Nucleus accumbens (tissue), 56 donors: ENCODE results near the gene NPAS3.

Source experiments
- DNase-seq, 56 donors: peaks; one replicate each; lab custom pipeline; 2025; lab: John Stamatoyannopoulos, UW

The NPAS3 gene

DNA sequence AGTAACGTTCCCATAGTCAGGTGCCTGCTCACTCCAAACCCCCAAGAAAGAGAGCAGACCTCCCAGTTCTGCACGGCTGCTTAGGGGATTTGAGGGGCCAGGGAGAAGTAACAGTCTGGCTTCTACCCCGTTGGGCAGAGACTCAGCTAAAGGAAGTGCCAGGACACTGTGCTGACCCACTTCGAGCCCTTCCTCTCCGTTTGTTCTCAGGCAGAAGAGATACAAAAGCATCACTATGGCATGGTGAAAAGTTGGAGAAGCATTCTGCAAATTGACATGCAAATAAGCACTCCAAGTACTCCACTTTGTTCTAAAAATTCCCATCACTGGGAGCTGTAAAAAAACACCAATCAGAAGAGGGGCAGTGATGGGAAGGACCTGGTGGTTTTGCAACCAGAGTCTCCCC is 773.1 kb downstream of the NPAS3 start:
- peak in 41 of 56 donors; percentile 9 to 86 (median 37) for DNase-seq

DNA sequence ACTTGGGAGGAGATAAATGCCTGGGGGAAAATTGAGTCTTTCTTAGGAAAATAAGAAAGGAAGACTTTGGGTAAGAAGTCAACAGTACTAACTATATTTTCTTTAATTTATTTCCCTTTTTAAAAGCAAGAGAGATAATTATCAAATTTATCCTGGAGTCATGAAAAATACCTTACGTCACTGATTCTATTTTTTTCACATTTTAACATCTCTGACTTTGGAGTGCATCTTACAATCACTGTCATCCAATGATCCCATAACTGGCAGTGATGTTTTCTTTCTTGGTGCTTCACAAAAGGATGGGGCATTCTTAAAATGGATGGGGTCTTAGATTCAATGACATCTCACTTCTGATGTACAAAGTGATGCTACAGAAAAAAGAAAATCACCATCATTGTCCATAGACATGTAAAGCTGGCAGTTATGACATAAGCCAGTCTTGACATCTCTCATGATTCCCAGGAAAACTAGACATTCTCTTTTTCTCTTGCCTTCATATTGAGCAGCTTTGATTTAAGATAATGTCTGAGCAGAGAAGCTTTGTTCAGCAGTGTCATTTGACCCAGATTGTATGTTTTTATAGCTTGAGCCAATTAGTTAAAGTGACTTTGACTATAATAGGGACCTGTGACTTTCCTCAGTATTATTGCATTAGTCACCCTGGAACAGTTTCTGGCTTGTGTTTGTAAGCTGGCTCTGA is 776.0 kb downstream of the NPAS3 start:
- DNase-seq, result no peak

DNA sequence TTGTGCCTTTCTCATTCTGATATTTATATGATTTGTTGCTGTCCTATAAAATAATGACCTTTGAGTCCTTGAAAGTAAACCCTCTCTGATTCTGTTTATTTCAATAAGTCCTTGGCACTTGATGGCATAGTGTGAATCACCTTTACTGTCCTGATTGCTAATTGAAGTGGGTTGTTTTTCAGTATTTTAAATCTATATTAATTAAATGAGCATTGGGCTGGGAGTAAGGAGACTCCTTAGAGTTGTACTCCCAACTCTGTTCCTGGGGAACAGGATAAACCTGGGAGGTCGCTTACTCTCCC is 776.5 kb downstream of the NPAS3 start:
- DNase-seq, result no peak

DNA sequence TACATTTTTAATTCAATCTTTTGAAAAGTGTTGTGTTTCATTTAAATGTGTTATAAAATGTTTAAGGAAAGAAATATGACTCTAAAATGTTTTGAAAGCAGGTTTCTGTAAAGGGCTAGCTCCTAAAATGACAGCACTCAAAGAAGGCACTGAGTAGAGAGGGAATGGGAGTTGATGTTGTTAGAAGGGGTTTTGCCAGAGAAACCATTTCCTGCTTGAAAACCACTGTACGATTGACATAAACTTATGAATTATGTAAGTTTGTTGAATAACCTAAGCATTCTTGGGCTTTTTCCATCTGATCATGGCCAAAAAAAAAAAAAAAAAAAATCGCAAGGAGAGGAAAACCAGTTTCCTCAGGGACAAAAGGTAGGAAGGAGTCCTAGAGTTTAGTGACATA is 778.2 kb downstream of the NPAS3 start:
- no peak for DNase-seq

DNA sequence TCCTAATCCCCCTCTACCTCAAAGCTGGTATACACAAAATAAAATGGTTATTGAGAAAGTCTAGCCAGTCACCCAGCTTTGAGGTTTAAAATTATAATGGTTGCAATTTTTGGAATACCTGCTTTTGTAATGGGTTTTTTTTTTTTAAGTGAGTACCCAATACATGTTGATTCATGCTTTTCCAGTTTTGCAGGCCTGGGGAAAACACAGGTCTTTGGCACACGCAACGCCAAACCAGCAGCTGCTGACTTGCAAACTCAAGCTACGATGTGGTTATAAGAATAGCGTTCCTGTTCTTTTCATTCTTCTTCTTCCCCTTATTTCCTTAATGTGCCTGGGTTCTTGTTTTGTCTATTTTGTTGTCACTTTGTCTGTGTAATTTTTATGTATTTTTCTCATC is 779.2 kb downstream of the NPAS3 start:
- DNase-seq, result no peak

DNA sequence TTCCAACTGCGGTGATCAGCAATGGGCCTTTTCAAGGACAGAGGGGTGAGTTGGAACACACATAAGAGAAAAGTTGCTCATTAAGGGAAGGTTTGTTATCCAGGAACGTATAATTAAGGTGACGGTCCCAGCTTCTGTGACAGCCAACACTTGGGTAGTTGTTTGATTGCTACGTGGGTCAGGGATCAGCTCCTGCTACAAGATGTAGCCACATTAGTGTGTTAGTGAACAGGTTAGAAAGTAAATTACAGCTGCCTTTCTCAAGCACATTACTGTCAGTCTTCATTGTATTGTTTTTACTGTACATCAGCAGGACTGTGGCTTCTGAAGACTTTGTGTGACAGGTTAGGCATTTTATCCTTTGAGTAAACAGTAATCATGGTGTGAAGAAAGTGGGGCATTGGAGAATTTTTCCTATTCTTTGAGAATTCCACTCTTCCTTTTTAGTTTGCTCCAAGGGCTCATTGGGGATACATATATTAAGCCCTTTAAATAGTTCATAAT is 781.7 kb downstream of the NPAS3 start:
- DNase-seq, result no peak

DNA sequence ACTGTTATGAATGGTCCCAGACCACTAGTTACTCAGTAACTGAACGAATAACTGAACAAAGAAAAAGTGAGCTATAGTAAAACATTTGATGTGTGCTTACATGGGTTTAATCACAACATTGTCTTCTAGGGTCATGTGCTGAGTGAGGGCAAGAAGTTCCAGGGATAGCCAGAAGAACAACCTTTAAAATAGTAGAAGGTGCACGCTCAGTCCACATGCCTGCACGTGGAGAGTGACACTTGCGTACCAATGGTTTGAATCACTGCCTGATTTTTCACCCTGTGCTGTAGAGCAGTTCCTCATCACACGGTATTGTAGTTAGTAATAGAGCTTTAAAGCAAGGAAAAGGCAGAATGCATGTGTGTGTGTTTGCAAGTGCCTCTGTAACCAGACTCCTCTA is 788.0 kb downstream of the NPAS3 start:
- DNase-seq, result no peak

DNA sequence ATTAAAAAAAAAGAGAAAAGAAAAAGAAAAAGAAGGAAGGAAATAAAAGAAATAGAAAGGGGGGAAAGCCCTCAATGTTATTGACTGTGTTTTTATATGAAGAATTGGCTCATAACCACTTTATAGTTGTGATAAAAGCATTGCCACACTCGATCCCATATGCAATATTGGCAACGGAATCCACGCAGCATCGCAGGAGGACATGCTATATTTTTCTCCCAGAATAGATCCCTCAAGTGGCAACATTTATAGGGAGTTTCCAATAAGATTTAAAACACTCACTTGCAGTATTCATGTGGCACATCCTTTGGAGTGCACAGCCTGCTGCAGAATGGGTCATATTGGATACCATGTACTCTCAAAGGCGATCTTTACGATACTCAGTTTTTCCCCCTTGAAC is 788.9 kb downstream of the NPAS3 start:
- no peak for DNase-seq

DNA sequence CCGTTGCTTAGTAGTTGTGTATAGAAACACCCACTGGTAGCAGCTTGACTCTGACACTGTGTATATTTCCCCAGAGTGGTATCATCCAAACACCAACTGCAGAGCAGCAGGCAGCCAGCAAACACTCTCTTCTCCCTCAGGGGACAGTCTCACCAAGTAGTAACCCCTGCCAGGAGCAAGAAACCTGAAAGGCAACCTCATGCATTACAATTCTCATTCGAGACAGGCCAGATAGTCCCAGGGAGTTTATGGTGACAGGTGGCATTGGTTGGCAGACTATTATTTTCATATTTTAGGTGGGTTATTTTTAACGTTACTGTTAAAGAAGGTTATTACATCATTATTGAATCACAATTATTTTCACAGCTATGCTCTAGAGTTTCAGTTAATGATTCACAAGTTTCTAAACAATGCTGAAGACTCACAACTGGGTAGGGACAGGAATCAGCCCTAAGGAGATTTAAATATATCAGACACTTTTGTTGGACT is 789.4 kb downstream of the NPAS3 start:
- no peak for DNase-seq

DNA sequence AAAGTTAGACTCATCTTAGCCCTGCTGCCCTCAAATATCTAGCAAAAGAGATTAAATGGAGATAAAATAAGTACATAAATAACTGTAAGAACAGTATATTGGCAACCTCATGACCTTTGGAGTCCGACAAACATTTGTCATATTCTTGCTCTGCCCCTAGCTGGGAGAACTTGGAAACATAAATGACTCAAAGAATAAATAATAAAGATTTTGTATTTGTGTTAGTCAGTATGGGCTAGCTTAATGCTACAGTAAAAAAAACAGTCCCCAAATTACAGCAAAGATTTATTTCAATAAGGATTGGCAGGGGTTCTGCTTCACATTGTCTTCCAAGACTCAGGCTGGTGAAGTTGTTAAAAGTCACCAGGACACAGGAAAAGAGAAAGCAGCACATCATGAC is 791.5 kb downstream of the NPAS3 start:
- no peak for DNase-seq

DNA sequence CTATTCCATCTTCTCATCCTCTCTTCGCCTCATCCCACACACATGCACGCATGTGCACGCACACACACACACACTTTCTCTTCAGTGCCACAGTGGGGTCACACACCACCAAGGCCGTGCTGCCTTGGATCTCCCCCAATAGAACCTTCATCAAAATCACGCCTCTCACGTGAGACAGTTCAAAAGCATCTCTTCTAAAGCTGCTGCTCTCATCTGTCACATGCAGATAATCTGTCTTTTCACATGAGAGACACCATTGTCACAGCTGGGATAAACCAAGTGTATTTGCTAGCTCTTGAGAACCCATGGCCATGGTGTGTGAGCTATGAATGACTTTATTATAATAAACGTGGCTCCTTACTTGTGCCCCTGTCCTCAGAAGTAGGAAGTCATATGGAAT is 793.5 kb downstream of the NPAS3 start:
- no peak for DNase-seq

DNA sequence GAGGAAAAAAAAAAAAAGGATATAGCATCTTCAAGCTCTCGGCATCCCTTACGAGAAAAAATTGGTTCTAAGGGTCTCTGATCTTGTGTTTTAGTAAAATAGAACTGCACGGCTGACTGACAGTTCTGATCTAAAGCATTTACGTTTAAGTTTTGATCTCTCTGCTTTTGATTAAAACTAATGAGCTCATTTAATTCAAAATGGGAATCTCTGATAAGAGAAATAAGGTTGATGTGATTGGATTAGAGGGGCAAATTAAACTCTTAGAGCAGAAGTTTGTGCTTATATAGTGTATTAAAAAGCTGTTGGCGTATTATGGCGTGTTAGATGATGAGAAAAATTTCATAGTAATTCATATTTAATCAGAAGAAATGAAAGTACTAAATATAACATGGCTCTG is 794.6 kb downstream of the NPAS3 start:
- no peak for DNase-seq

DNA sequence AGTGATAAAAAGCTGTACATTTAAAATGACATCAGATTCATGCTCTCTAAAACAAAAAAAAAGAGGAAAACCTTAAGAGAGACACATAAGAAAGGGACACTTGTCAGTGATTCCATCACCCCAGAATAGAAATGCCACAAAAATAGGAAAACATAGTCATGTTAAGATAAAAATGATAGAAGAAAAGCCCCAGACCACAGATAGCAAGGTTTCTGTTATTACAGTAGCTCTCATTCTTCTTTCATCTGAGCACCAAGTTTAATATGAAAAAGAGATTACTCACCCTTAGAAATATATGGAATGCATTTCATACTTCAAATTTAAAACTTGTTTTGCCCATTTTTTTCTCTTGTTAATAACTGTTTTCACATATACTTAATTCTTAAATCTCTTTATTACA is 795.0 kb downstream of the NPAS3 start:
- DNase-seq, result no peak

DNA sequence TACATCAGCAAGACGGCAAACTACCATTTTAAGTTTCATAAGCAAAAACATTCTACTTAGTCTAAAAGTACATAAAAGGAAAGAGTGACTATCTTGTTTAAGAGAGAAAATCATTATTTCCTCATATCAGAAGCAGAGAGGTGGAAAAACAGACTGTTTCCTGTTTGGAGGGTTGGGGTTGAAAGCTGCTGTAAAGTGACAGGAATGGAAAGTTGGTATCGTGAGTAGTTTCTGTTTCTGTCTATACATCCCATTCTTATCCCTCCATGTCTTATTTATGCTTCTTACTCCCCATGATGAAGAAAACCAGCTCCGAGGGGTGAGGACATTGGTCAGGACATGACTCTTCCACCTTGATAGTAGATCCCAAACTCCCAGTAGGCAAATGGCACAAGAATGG is 795.7 kb downstream of the NPAS3 start:
- no peak for DNase-seq

DNA sequence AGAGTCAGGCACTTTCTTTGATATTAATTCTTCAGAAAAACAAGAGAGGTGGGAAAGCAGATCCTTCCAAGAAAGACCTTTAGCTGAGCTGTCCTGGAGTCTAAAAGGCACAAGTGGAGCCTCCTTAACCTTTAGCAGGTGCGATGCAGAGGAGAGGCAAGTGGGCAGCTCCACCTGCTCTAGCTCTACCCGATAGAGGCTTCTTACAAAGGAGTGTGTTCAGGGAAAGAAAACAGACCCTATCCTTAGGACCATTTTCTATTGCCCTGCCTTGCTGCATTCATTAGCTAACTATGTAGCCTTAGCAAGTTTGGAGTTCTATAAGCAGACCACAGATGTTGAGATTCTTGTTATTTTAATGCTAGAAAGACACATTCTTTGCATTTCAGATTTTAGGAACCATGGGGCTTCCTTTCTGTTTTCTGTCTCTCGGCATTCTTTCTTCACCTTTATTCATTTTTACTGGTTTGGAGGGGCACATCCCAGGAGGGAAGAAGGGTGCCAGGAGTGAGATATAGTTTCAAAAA is 797.7 kb downstream of the NPAS3 start:
- no peak for DNase-seq

DNA sequence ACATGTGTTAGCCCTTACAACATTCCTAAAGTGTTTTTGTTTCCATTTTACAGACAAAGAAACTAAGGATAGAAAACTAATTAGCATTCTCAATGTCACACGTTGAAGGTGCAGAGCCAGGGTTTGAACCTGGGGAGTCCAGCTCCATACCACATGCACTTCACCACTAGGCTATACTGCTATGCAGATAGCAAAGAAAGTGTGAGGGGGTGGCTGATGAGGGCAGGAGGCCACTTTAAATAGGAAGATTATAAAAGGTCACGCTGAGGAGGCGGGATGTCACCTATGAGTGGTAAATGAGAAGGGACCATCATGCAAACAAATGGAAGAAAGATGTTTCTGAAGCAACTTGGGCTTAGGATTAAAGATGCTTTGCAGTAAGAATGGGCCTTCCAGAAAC is 798.3 kb downstream of the NPAS3 start:
- DNase-seq, result no peak

DNA sequence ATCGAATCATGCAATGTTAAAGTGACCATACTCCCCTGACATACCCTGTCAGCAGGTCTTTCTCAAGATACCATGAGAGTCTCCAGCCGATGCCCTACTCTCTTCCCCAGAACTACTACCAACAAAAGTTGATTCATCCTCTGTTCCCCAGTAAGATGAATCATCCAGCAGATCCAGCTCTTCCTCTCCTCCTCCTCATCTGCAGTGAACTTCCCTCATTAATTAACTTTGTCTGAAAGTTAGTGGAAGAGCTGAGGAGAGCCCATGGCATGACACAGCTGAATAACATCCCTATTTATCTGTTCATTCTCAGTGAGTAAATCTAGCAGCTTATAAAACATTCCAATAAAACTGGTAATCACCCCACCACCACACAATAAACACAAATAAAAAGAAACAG is 798.8 kb downstream of the NPAS3 start:
- no peak for DNase-seq

DNA sequence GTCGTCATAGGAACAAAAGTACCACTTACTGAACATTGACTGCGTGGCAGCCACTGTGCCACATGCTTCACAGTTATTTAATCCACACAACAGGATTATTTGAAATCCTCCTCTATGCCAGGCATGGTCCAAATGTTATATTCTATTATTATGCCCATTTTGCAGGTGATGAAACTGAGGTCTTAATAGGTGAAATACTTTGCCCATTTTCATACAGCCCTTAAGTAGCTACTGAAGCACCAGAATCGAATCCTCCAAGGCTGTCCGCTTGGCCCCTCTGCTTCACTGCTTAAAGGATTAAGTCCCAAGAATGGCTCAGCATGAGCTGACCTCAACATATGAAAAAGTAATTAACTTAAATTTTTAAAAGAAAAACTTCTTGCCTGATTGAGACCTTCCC is 799.4 kb downstream of the NPAS3 start:
- DNase-seq, result no peak

DNA sequence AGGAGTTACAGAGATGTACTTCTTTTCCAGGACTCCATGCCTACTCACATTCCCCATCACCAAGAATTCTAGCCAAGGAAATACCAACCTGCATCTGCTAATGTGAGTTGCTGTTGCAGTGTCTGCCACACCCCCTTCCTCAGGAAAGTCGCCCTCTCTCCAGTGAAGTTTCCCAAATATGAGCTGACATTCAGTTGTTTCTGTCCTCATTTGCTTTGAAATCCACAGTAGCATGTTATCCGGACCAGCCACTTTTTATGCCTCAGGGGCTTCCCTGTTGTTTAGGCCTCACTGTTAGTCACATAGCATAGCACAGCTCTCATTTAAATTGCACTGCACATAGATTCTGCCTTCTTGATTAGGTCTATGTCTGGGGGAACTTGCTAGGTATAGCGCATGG is 799.8 kb downstream of the NPAS3 start:
- DNase-seq, result no peak

DNA sequence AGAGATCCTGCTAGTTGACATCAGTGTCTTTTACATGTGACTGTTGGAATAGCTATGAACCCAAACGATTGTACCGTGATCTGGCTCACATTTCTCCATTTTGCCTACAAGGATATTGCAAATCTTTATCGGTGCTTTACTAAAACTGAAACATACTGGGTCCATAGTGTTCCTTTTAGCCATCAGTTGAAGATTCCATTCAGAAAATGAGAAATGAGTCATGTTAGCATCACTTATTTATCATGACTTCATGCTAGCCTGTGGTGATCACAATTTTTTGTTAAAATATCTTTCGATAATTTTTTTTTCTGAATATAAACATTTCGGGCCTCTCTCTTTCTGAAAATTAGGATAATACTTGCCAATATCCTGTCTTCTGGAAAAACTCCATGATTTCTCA is 801.9 kb downstream of the NPAS3 start:
- no peak for DNase-seq

DNA sequence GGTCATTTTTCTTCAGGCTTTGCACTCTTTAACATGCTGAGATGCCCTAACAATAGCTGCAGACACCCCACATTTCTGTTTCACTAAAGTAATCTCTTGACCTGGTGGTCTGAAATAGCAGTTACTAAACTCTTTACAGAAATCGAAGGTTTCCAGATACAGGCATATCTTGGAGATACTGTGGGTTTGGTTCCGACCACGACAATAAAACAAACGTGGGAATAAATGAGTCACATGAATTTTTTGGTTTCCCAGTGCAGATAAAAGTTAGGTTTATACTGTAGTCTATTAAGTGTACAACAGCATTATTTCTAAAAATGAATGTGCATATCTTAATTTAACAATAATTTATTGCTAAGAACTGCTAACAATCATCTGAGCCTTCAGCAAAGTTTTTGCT is 803.5 kb downstream of the NPAS3 start:
- no peak for DNase-seq

DNA sequence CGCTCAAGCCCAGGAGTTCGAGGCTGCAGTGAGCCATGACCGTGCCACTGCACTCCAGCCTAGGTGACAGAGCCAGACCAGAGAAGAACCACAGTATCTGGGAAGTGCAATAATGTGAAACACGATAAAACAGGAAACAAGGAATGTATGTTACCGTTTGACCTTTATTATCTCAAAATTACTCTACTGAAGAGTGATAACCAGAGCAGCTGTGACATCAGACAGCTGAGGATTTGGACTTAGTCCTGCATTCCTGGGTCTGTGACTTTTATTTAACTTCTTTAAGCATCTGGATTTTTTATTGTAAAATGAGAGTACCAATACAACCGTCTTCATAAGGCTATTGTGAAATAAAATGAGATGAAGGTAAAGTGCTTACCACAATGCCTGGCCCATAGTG is 806.5 kb downstream of the NPAS3 start:
- no peak for DNase-seq

DNA sequence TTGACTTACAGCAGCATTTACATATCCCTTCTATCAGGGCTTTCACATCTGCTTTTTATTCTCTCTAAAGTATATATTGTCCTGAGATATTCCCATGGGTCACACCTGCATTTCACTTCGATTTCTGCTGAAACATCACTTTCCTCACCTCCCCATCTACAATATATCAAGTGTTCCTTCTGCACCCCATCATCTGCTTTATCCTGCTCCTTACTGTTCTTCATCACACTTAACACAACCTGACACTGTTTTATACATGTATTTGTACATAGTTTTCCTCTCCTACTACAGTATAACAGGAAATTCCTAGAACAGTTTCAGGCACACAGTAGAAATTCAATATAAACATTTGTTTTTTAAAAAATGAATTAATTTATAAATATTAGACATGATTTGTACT is 809.1 kb downstream of the NPAS3 start:
- DNase-seq, result no peak
